ENCODE results near the gene IGSF11. TPM values are rescaled to one million over a fixed set of nuclear protein-coding genes. Genes with fewer than 3 reads are reported as not detected.
"Not testable (repeated sequence)": the region's sequence is repeated elsewhere in the genome, so short reads cannot be mapped to it uniquely, and the experiment has no call there.

IGSF11 gene, protein sequence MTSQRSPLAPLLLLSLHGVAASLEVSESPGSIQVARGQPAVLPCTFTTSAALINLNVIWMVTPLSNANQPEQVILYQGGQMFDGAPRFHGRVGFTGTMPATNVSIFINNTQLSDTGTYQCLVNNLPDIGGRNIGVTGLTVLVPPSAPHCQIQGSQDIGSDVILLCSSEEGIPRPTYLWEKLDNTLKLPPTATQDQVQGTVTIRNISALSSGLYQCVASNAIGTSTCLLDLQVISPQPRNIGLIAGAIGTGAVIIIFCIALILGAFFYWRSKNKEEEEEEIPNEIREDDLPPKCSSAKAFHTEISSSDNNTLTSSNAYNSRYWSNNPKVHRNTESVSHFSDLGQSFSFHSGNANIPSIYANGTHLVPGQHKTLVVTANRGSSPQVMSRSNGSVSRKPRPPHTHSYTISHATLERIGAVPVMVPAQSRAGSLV
- under 1 TPM; 0.27 to 0.50 TPM for total RNA-seq
- long read RNA-seq = 0 reads

- DNase-seq (peak; percentile 32 to 53), ATAC-seq (peak; percentile 93)
- intact Hi-C loops (cut with DNase I, micrococcal nuclease) = loop anchor here in 1 of 2 donors (10.0 kb wide), 1 partner anchor 150 kb away; no protein-coding TSS in a partner anchor
Observed at GRCh38 chr3:119034256-119035013, at the start of gene IGSF11. IGSF11 (minus strand) TSS chr3:119034846; CDS start chr3:119034582, 264 bp downstream.

- intact Hi-C loops (cut with DNase I, micrococcal nuclease) = no loop called here
- DNase-seq = no peak
- ATAC-seq = no peak
Observed at GRCh38 chr3:119080364-119080763, 45.7 kb upstream of the IGSF11 start.

DNA sequence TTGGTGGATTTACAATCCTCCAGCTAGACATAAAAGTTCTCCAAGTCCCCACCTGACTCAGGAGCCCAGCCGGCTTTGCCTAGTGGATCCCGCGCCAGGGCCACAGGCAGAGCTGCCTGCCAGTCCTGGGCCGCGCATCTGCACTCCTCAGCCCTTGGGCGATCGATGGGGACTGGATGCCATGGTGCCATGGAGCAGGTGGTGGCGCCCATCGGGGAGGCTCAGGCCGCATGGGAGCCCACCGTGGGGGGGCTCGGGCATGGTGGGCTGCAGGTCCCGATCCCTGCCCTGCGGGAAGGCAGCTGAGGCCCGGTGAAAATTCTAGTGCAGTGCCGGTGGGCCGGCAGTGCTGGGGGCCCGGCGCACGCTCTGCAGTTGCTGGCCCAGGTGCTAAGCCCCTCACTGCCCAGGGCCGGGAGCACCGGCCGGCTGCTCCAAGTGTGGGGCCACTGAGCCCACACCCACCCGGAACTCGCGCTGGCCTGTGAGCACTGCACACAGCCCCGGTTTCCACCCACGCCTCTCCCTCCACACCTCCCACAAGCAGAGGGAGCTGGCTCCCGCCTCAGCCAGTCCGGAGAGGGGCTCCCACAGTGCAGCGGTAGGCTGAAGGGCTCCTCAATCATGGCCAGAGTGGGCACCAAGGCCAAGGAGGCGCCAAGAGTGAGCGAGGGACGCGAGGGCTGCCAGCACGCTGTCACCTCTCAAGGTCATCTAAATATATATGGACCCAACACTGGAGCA is 38.8 kb upstream of the IGSF11 start:
- intact Hi-C loops (cut with DNase I, micrococcal nuclease) = no loop called here
- DNase-seq (no peak), ATAC-seq (no peak)

GRCh38 chr3:119072451-119072850 is 37.8 kb upstream of the IGSF11 start:
- DNase-seq; intact Hi-C loops (cut with DNase I, micrococcal nuclease); ATAC-seq: not testable (repeated sequence)

DNA sequence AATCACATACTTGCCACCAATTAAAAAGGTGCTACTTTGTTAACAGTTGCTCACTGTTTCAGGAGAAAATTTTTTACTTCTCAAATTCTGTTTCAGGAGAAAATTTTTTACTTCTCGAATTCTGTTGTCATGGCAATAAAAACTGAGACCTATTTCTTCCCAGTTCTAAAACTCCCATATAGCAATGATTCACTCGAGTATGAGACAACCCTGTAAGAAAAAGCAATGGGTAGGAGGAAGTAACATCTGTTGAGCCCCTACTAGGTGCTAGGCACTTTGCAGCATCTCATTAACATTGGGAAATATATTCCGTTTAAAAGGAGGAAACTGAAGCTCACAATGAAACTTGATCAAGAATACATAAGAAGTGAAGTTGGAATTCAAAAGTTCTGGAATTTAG is 35.1 kb upstream of the IGSF11 start:
- intact Hi-C loops (cut with DNase I, micrococcal nuclease) = no loop called here
- ATAC-seq (no peak), DNase-seq (no peak)

DNA sequence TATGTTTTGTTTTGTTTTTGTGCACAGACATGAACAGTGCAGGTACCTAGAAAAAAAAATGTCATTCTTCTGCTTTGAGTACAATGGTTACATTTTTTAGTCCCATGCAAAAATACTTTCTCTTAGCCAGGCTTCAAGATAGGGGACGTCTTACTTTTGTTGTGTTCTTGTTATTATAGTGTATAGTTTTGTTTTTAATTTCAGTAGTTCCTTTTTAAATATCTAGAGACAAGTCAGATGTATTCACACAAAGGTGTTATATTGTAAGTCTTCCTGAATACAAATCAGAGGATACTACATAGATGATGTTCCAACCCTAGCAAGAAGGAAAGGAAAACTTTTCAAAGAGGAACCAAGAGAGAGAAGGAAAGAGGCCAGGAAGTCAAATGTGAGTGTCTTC is 28.8 kb upstream of the IGSF11 start:
- intact Hi-C loops (cut with DNase I, micrococcal nuclease) = no loop called here
- ATAC-seq (no peak), DNase-seq (no peak)

GRCh38 chr3:119062892-119063291 is 28.2 kb upstream of the IGSF11 start:
- intact Hi-C loops (cut with DNase I, micrococcal nuclease) = no loop called here
- DNase-seq = no peak
- no peak for ATAC-seq

- intact Hi-C loops (cut with DNase I, micrococcal nuclease) = no loop called here
- no peak for ATAC-seq
Observed at GRCh38 chr3:119044593-119044992, 9.9 kb upstream of the IGSF11 start.

GRCh38 chr3:119042162-119042561 is 7.5 kb upstream of the IGSF11 start:
- ATAC-seq = no peak
- intact Hi-C loops (cut with DNase I, micrococcal nuclease) = no loop called here
- no peak for DNase-seq

More at GRCh38 chr3:119044593-119044992, 9.9 kb upstream of the IGSF11 start:
- no peak for DNase-seq

DNA sequence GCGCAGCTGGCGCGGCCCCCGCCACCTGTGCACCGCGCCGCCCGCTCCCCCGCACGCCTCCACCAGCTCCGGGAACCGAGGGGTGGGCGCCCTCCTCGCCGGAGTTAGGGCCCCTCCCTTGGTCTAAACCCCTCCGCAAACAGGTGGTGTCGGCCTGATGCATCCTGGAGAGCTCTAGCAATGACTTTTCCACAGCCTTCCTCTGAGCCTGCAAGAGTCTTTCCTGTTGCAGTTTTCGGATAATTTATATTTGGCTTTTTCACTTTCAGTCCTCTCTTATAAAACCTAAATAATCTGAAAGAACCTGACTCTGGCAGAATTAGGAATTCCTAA is 334 bp upstream of the IGSF11 start:
- intact Hi-C loops (cut with DNase I, micrococcal nuclease) = loop anchor here in 1 of 2 donors (10.0 kb wide), 1 partner anchor 150 kb away; no protein-coding TSS in a partner anchor
- ATAC-seq = no peak

GRCh38 chr3:119033393-119034255 is 1.0 kb downstream of the IGSF11 start:
- DNase-seq (no peak), ATAC-seq (no peak)
- intact Hi-C loops (cut with DNase I, micrococcal nuclease) = loop anchor here in 1 of 2 donors (10.0 kb wide), 1 partner anchor 149 kb away; no protein-coding TSS in a partner anchor

More for the DNA sequence above, 334 bp upstream of the IGSF11 start:
- DNase-seq = no peak

GRCh38 chr3:119025171-119025795 is 9.4 kb downstream of the IGSF11 start:
- no peak for ATAC-seq
- no peak for DNase-seq
- intact Hi-C loops (cut with DNase I, micrococcal nuclease) = no loop called here

GRCh38 chr3:119019767-119020518 is 14.7 kb downstream of the IGSF11 start:
- ATAC-seq = no peak
- intact Hi-C loops (cut with DNase I, micrococcal nuclease) = no loop called here
- no peak for DNase-seq

GRCh38 chr3:119018690-119019463 is 15.8 kb downstream of the IGSF11 start:
- DNase-seq = no peak
- ATAC-seq = no peak
- intact Hi-C loops (cut with DNase I, micrococcal nuclease) = no loop called here

- DNase-seq (no peak), ATAC-seq (no peak)
- intact Hi-C loops (cut with DNase I, micrococcal nuclease) = no loop called here
Observed at GRCh38 chr3:119015942-119016341, 18.7 kb downstream of the IGSF11 start.

DNA sequence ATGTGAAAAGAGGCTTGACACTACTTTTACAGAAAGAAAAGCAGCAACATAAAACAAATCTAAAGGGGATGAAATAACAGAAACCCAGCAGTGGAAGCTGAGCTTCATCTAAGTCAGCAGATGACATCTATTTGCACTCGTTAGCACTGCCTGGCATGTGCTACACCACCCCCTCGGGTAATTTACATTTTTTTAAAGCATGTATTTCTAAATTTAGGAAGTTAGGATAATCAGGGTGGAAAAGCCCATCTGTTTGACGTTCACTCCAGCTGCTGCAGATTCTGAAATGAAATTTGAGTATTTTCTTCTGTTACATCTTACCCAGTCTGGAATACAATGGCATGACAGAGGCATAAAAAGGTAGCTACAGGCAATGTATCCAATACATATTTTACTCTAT is 20.7 kb downstream of the IGSF11 start:
- no peak for ATAC-seq
- DNase-seq = no peak
- intact Hi-C loops (cut with DNase I, micrococcal nuclease) = no loop called here
